HG02798 (cell line): ENCODE measurements around the gene PCTP.
A peak's percentile ranks its signal among the peaks of the same experiment; 100 is the strongest.

ENCODE experiments used
- ATAC-seq: cut with Tn5 transposase; IDR thresholded peaks from one replicate; pipeline ENCODE4 v1.9.1; 2021; ENCODE audit warnings: mild to moderate bottlenecking; ENCODE audit not compliant: unreplicated experiment, poor library complexity

The PCTP gene

GRCh38 chr17:55726440-55726839 lies 24.4 kb upstream of the PCTP start:
- ATAC-seq, result no peak

DNA sequence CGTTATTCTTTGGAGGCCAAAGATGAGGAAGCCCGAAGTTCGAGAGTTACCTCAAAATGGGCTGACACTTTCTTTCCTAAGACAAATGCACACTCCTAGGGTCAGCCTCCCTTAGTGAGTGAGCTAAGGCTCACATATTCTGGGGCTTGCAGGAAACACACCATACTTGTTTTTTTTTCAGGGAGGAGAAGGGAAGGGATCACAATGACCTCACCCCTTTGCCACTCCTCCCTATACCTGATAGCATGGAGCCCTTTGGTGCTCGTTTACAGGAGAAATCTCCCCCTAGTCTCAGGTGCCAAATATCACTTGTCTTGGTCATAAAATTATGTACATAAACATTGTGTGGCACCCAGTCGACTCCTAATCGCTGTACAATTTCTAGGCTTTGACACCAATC lies 23.6 kb upstream of the PCTP start:
- ATAC-seq, result no peak

DNA sequence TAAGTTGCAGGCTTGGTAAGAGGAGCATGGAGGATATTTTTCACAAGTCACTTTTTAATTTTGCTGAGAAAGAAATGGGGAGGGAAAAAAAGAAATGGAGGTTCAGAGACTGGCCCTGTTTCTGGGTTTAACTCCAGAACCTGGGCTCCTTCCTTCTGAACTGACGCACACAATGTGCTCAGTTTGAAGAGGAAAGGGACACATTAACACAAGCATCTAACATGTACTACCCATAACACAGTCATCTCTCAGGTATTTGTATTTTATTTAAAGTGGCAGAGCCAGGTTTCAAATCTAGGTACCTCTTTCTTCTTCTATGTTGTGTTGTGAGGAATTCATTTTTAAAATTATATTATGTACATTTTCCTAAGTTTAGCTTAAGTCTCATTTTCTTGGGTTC lies 22.9 kb upstream of the PCTP start:
- no peak for ATAC-seq

DNA sequence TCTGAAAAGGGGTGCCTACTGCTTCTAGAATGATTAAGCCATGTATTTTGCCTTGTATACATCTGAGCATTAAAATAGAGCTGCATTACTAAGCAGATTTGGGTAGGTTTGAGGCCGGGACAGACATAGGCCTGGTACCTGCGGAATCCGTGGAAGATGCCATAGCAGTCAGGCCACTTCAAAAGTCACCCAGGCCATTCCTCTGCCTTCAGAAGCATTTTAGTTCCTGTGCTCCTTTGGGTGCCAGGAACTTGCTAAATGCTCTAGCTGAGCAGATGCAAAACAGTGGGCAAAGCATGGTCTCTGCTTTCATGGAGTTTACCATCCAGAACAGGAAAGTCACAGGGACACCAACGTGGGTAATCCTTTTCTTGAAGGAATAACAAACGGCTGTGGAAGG lies 22.5 kb upstream of the PCTP start:
- ATAC-seq, result no peak

DNA sequence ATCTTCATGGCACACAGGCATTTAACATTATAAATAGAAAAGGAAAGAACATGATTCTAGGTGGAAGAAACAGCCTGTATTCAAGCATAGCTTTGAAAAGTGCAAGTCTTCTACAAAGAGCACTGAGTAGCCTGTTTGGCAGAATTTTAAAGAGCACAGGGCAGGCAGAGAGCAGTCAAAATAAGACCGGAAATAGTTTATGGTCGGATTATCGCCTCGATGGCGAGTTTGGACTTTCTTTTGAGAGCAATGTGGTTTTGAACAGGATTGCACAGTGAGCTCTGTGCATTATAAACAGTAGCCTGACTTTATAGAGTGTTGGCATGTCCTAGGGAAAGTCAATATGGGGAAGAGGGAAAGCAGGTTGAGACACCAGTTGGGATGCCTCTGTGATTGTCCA lies 22.0 kb upstream of the PCTP start:
- no peak for ATAC-seq

DNA sequence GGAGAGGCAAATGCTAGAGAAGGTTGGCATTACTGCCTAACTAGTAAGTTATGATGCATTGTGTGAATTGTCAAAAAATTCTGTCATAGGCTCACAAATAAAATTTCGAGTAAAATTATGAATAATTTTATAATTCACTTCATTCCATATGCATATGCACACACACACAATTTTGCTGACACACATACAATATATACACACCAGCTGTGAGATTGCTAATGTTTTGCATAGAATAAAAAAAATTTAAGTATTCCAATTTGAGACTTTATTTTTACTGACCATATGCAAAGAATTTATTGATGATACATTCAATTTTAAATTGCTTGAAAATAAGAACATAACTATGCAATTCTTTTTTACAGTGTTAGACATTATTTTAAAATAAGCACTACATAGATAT lies 21.4 kb upstream of the PCTP start:
- ATAC-seq, result no peak

- no peak for ATAC-seq
Measured at GRCh38 chr17:55730380-55730779, 20.5 kb upstream of the PCTP start.

DNA sequence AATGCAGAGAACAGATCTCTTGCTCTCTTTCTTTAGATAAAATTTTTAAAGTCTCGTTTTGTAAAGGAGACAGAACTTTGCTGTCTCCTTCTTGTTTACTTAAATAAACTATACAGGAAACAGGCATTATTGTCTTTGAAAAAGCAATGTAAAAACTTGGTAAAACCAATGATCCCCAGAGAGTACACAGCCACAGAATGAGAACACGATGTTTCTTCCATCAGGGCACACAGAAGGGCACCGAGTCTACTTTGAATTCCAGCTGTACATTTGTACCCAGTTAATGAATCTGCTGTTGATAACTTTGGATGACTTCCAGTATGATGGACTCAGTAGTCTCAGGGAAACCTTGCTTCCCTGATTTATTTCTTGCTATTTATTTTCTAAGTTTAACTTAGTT lies 20.0 kb upstream of the PCTP start:
- ATAC-seq, result no peak

- ATAC-seq, result no peak
Measured at GRCh38 chr17:55731586-55732250, 19.1 kb upstream of the PCTP start.

- no peak for ATAC-seq
Measured at GRCh38 chr17:55734128-55734781, 16.6 kb upstream of the PCTP start.

DNA sequence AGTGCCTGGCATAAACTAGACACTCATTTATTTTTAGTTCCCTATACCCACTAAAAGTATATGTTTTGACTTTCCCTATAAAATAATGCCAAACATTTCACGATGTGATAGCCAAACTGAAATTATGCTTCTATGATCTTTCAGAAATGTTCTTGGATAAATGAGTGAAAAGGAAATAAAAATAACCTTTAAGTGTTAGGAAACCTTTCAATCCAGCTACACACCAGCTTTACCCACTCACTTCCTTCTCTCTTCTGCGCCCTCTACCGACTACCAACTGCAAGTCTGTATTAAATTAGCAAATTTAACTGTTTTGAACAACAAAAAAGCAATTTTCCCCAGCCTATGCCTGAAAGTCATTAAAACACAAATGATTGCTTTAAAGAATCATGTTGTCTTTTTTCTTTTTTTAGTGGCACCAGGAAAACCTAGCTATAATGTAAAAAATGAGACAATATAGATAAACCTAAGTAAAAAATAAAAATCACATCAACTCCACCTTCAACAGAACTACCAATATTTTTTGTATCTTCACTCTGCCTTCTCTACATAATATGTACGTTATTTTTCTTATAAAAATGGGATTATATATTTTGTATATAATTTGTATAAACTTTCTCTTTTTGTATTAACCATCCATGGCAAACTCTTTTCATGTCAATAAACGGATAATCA lies 15.0 kb upstream of the PCTP start:
- peak; percentile 65 for ATAC-seq

DNA sequence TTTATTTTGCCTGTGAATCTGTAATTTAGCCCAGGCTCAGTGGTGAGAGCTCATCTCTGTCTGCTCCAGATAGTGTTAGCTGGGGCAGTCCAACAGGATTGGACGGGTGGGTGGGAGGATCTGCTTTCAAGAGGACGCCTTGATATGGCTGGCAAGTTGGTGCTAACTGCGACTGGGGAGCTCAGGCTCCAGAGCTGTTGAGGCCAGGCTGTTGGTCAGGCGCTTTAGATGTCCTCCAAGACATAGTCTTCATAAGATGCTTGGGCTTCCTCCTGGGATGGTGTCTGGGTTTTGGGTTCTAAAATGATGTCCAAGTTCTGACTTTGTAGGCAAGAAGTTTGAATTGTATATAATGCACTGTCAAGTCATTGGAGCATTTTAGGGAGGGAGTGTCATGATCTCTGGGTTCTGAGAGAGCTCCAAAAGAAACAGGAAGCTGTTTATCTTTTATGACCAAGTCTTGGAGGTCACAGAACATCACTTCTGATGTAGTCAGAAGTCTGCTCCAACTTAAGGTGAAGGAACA lies 12.8 kb upstream of the PCTP start:
- ATAC-seq, result no peak

DNA sequence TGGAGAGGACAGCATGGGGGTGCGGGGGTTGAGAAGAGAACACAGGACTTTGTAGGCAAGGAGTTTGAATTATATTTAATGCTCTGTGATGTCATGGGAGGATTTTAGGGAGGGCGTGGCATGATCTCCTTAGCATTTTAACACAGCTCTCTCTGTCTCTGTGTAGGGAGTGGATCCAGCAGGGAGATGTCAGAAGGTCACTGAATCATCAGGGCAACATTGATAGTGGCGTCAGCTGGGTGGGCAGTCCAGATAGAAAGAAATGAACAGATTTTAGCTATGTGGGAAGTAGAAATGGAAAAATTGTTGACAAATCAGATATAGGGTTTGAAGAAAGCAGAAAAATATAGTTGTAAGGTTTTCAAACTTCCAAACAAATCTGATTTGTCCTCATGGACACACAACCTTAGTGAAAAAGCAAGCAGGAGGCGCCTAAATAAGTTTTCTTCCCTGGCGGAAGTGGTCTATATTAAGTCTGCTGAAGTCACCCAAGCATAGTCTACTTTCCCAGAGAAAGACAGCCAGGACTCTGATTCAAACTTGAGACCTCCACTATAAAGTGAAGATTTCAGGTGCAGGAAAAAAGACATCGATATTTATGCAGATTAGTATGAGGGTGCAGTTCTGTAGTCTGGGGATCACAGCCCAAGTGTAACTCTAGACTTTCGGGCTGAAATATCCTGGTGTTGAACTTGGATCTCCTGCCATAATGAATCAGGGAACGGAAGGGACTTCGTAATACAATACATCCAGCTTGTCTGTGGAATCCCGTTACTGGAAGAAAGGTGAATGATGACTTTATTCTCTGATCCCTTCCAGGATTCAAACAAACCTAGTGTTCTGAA lies 10.1 kb upstream of the PCTP start:
- ATAC-seq, result no peak

DNA sequence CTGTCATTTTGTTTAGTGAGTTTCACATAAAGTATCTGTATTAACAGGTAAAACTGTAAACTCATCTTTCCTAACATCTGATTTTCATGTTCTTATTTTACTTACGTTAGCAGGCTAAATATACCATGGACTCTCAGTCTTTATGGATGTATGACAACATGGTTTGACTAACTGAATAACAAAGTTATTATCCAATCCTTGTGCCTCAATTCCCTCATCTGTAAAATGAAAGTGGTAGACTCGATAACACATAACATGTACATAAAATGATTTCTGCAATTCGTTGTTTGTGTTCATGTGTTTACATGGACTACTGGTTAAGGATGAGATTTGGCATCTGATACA lies 9.5 kb upstream of the PCTP start:
- no peak for ATAC-seq

GRCh38 chr17:55742272-55743102 lies 8.4 kb upstream of the PCTP start:
- peak; percentile 92 for ATAC-seq

DNA sequence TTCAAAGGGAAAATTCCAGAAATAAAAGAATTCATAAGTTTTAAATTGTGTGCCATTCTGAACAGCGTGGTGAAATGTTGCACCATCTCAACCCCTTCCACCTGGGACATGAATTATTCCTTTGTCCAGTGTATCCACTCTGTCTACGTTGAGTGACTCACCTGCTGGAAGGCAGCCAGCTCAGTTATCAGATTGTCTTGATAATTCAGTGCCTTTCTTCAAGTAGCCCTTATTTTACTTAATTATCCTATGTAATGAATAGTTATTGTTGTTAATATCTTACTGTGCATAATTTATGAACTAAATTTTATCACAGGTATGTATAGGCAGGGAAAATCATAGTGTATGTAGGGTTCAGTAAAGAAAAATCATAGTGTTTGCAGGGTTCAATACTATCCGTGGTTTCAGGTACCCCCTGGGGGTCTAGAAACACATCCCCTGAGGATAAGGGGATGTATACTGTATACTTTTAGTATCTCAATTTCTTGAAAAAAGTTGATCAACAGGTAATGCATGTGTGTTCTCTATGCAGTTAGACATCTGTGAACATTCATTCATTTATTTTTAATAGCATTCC lies 7.7 kb upstream of the PCTP start:
- peak; percentile 32 for ATAC-seq

DNA sequence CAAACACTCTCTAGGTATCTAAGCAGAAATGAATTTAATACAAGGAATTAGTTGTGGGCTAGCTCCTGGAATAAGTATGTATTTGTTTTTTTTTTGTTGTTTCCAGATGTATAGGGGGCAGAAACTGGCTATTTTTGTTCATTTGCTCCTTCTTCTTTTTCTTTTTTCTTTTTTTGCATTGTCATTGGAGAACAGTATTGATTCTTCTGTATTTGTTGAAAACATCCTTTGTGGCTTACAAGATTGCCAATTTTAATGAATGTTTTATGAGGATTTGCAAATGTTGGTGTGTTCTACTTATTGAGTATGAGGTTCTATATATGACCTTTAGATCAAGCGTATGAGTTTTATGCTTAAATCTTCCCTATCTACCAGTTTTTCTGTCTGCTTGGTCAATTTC lies 5.6 kb upstream of the PCTP start:
- ATAC-seq, result no peak

DNA sequence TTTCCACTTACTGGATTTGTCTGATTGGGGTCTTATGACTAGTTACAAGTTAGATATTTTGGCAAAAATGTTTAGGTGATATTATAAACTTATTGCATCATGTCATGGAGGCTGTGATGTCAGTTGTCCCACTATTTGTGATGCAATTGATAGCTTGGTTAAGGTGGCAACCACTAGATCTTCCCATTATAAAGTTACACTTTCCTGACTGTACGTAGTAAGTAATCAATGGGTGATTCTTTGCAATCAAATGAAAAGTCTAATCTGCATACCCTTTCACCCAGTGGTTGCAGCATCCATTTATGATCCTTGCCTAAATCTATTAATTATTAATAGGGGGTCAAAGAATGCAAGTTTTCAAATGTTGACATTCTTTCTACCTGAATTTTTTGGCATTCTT lies 4.4 kb upstream of the PCTP start:
- ATAC-seq, result no peak

DNA sequence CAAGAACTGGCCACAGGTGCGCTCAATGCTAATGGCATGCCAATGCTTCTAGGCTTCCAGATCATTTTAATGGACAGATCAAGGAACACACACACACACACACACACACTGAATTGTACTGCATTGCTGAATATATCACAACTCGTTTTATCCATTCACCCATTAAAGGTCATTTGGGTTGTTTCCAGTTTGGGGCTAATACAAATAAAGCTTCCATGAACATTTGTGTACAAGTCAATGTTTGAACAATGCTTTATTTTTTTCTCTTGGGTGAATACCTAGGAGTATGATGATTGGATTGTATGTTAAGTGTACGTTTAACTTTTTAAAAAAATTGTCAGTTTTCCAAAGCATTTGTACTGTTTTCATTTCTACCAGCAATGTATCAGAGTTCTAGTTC lies 3.6 kb upstream of the PCTP start:
- no peak for ATAC-seq

GRCh38 chr17:55748841-55749240 lies 2.0 kb upstream of the PCTP start:
- ATAC-seq, result no peak
